ENCODE results near the gene CD99. TPM values are rescaled to one million over a fixed set of nuclear protein-coding genes. Genes with fewer than 3 reads are reported as not detected.
A peak's percentile ranks its signal among the peaks of the same experiment; 100 is the strongest.

Gene CD99
- total RNA-seq, 1 donor from 2014 or later: 122 TPM

DNA sequence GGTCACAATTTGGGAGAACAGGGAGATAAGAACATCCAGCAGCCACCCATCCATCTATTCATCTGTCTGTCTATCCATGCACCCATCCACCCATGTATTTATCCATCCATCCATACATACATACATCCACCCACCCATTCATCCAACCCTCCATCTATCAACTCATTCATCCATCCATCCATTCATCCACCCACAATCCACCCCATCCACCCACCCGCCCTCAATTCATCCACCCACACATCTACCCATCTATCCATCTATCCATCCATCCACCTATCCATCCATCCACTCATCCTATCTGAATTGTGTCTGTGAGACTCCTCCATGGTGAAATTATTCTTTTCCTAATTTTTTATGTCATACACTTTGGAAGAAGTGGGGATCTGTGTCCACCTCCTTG lies 6.8 kb upstream of the CD99 start:
- H3K36me3 ChIP-seq (ENCODE audit: control insufficient read depth in 3 of 3, insufficient read depth in 3 of 3, low read length in 3 of 3): no peaks in the 10 kb centered on the region
- H3K9me3 ChIP-seq (ENCODE audit: control insufficient read depth in 3 of 3, low read length in 3 of 3): no peaks in the 10 kb centered on the region
- H3K9ac ChIP-seq (ENCODE audit: low read depth in 1 of 3, low read length in 3 of 3): no peak overlapping the region
- no peak overlapping the region for H3K27ac ChIP-seq (ENCODE audit: low read depth, low read length)
- no peak overlapping the region for H3K4me3 ChIP-seq (ENCODE audit: low read length in 3 of 3)
- H3K4me1 ChIP-seq (ENCODE audit: control insufficient read depth in 3 of 3, insufficient read depth in 3 of 3, low read length in 3 of 3): no peaks in the 10 kb centered on the region
- no peaks in the 10 kb centered on the region for H3K27me3 ChIP-seq (ENCODE audit: control insufficient read depth in 3 of 3, insufficient read depth in 3 of 3, low read length in 3 of 3)

DNA sequence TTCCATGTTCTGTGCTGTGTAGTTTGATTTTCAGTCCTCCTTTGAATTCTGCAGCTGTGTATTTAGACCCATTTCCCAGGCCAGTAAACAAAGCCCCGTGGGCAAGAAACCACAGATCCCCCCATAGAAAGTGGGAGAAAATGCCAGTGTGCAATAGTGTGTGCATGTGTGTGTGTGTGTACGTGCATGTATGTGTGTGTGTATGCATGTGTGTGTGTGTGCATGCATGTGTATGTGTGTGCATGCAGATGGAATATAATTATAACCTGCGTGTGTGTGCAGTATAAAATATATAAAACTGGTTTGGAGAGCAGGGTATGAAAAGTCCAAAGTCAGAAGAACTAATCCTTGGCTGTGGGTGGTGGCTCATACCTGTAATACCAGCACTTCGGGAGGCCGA lies 5.2 kb upstream of the CD99 start:
- H3K9me3 ChIP-seq (ENCODE audit: control insufficient read depth in 3 of 3, low read length in 3 of 3): no peaks in the 10 kb centered on the region
- H3K4me1 ChIP-seq (ENCODE audit: control insufficient read depth in 3 of 3, insufficient read depth in 3 of 3, low read length in 3 of 3): no peaks in the 10 kb centered on the region
- H3K4me3 ChIP-seq (ENCODE audit: low read length in 3 of 3): no peak overlapping the region
- H3K9ac ChIP-seq (ENCODE audit: low read depth in 1 of 3, low read length in 3 of 3): no peak overlapping the region
- H3K27me3 ChIP-seq (ENCODE audit: control insufficient read depth in 3 of 3, insufficient read depth in 3 of 3, low read length in 3 of 3): no peaks in the 10 kb centered on the region
- no peaks in the 10 kb centered on the region for H3K36me3 ChIP-seq (ENCODE audit: control insufficient read depth in 3 of 3, insufficient read depth in 3 of 3, low read length in 3 of 3)
- H3K27ac ChIP-seq (ENCODE audit: low read depth, low read length): no peak overlapping the region

DNA sequence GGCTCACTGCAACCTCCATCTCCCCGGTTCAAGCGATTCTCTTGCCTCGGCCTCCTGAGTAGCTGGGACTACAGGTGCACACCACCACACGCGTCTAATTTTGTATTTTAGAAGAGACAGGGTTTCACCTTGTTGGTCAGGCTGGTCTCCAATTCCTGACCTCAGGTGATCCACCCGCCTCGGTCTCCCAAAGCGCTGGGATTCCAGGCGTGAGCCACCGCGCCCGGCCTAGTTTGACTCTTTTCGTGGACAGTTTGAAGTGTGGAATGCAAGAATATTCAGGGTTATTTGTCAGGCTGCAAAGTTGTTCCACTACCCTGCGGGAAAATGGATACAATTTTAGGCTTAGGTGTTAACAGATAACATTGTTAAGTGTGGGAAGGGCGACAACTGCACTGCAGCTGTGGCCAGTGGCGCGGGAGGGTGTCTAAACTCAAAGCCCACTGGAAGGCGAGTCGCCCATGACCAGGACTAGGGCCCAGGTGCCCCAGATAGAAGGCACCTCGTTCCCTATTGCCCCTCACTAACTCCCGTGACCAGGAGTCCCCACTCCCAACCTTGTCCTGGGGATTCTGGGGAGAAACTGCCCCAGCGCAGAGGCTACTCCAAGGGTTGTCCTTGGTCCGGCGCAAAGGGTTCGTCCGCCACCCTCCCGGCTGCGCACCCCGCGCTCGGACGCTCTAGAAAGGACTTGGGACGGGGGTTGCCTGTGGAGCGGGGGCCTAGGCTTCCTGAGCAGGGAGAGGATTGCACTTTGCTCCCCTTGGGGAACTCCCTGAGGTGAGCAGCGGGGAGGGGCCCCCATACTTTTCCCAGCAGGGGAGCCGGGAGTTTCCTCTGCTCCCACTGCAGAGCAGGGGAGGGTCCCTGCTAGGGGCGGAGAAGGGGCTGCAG lies 1.1 kb upstream of the CD99 start:
- Histone ChIP-seq H3K9ac (ENCODE audit: low read depth in 1 of 3, low read length in 3 of 3) (peak overlapping the region in 1 of 3 donors; percentile 94), H3K27ac (ENCODE audit: low read depth, low read length) (no peak overlapping the region), H3K36me3 (ENCODE audit: control insufficient read depth in 3 of 3, insufficient read depth in 3 of 3, low read length in 3 of 3) (peaks cover 0 to 6% (median 0%) of the 10 kb centered on the region in 3 donors)

DNA sequence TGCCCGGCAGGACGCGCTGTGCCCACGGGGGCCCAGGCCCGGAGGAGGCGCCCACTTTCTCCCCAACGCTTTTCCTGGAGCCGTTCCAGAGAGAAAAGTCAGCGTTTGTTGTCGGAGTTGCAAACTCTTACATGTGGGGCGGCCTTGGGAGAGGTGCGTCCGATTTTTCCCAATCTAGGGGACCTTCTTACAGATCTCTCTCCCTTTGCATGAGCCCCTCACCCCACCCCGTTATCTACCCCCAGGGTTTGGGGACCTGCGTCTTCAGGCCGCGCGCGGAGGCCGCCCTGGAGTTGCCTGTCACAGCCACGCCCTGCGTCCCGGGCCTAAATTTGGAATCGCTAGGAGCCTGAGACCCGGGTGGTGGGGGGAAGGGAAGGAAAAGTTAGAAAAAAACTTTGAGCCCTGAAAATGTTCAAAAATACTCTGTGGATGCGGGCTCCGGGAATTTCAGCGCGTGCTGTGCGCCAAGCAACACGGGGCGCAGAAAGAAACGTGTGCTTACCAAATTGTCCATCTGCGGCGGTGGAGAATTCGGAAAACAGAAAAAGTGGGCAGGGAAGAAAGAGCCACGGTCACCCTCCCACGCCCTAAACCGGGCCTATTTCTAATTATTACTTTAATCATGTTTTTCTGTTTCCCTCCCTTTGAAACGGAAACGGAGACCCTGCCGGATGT lies 587 bp downstream of the CD99 start:
- no peaks in the 10 kb centered on the region for H3K27me3 ChIP-seq (ENCODE audit: control insufficient read depth in 3 of 3, insufficient read depth in 3 of 3, low read length in 3 of 3)
- peak overlapping the region; percentile 91 to 95 (median 94) for H3K9ac ChIP-seq (ENCODE audit: low read depth in 1 of 3, low read length in 3 of 3)
- H3K4me3 ChIP-seq (ENCODE audit: low read length in 3 of 3): peak overlapping the region; percentile 85 to 88 (median 86)

More for the DNA sequence above, 1.1 kb upstream of the CD99 start:
- Histone ChIP-seq H3K27me3 (ENCODE audit: control insufficient read depth in 3 of 3, insufficient read depth in 3 of 3, low read length in 3 of 3) (no peaks in the 10 kb centered on the region), H3K4me3 (ENCODE audit: low read length in 3 of 3) (no peak overlapping the region), H3K4me1 (ENCODE audit: control insufficient read depth in 3 of 3, insufficient read depth in 3 of 3, low read length in 3 of 3) (peaks cover 28 to 29% (median 28%) of the 10 kb centered on the region in 3 donors), H3K9me3 (ENCODE audit: control insufficient read depth in 3 of 3, low read length in 3 of 3) (no peaks in the 10 kb centered on the region)

DNA sequence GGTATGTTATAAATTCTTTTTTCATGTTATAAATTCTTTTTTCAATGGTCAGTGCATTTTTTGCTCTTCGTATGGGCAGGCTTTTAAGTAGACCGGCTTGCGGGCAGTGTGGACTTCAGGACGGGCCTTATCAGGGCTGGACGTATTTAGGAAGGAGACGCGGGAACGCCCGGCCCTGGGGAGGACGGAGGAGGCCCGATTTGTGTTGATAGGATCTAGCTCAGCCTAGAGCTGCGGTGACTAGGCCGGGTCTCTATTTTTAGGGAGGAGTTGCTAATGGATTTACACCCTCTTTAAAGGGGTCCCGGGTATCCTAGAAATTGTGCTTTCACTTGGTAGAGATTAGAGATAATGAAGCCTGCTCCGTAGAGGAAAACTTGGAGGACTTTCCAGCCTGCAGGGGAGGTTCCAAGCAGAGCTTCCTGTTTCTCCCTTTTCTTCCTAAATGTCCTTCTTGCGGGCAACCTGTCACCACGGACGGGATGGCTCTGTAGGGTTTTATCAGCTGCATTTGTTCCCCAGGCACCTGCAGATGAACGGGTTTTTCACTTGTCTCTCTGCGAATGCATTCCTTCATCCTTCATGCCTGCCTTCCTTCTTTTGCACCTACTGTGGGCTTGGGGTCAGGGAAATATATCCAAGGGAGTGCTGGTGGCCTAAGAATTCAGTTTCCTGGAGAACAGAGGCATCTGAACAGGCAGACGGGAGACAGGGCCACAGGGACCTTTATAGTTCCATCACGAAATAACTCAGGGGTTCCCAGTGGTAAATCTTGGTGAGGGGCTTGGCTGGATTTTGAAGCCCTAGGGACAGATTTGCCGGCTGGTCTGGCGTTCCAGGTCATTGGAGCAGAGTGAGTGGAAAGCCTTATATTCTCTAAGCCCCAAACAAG lies 1.4 kb downstream of the CD99 start:
- Histone ChIP-seq H3K4me1 (ENCODE audit: control insufficient read depth in 3 of 3, insufficient read depth in 3 of 3, low read length in 3 of 3) (peaks cover 43 to 54% (median 49%) of the 10 kb centered on the region in 3 donors), H3K36me3 (ENCODE audit: control insufficient read depth in 3 of 3, insufficient read depth in 3 of 3, low read length in 3 of 3) (peaks cover 0 to 6% (median 2%) of the 10 kb centered on the region in 3 donors), H3K9me3 (ENCODE audit: control insufficient read depth in 3 of 3, low read length in 3 of 3) (no peaks in the 10 kb centered on the region), H3K27me3 (ENCODE audit: control insufficient read depth in 3 of 3, insufficient read depth in 3 of 3, low read length in 3 of 3) (no peaks in the 10 kb centered on the region), H3K4me3 (ENCODE audit: low read length in 3 of 3) (peak overlapping the region; percentile 85 to 88 (median 86)), H3K9ac (ENCODE audit: low read depth in 1 of 3, low read length in 3 of 3) (peak overlapping the region; percentile 91 to 95 (median 94)), H3K27ac (ENCODE audit: low read depth, low read length) (peak overlapping the region; percentile 85)

More for the DNA sequence above, 587 bp downstream of the CD99 start:
- peak overlapping the region; percentile 85 for H3K27ac ChIP-seq (ENCODE audit: low read depth, low read length)
- peaks cover 37 to 46% (median 42%) of the 10 kb centered on the region in 3 donors for H3K4me1 ChIP-seq (ENCODE audit: control insufficient read depth in 3 of 3, insufficient read depth in 3 of 3, low read length in 3 of 3)
- no peaks in the 10 kb centered on the region for H3K9me3 ChIP-seq (ENCODE audit: control insufficient read depth in 3 of 3, low read length in 3 of 3)
- peaks cover 0 to 6% (median 2%) of the 10 kb centered on the region in 3 donors for H3K36me3 ChIP-seq (ENCODE audit: control insufficient read depth in 3 of 3, insufficient read depth in 3 of 3, low read length in 3 of 3)

DNA sequence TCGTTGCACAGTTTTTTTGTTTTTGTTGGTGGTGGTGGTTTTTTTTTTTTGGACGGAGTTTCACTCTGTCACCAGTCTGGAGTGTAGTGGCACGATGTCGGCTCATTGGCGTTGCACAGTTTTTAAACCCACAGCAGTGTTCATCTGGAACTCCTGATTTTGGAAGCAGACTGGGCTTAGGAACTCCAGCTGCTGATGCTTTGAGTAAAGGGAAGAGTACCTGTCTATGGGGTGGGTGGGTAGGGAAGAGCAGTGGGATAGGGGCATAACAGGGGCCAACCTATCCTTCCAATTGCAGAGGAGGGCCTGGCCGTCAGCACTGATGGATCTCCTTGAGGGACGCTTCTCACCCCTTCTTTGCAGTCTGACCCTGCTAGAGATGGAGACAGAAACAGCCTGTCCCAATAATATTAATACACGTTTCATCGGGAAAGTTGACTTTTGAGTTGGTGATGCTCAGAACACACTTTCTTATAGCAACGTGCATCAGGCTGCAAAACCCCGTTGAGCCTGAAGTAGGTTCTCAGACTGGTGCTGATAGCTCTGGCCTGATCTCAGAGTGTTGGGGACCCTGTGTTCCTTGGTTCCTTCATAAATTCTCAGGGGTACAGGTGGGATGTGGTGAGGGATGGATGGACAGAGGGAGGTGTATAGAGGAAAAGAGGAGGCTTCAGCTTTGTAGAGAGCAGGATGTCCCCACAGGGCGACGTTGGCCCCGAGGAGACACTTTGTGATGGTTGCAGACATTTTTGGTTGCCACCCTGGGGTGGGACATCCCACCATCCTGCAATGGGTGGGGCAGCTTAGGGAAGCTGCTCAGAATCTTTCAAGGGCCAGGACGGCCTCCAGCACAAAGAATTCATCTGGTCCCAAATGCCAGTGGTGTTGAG lies 2.3 kb downstream of the CD99 start:
- H3K27ac ChIP-seq (ENCODE audit: low read depth, low read length): peak overlapping the region; percentile 85
- peaks cover 52 to 62% (median 58%) of the 10 kb centered on the region in 3 donors for H3K4me1 ChIP-seq (ENCODE audit: control insufficient read depth in 3 of 3, insufficient read depth in 3 of 3, low read length in 3 of 3)
- peak overlapping the region; percentile 91 to 95 (median 94) for H3K9ac ChIP-seq (ENCODE audit: low read depth in 1 of 3, low read length in 3 of 3)
- H3K27me3 ChIP-seq (ENCODE audit: control insufficient read depth in 3 of 3, insufficient read depth in 3 of 3, low read length in 3 of 3): no peaks in the 10 kb centered on the region
- H3K4me3 ChIP-seq (ENCODE audit: low read length in 3 of 3): peak overlapping the region; percentile 85 to 88 (median 86)
- no peaks in the 10 kb centered on the region for H3K9me3 ChIP-seq (ENCODE audit: control insufficient read depth in 3 of 3, low read length in 3 of 3)
- peaks cover 0 to 6% (median 4%) of the 10 kb centered on the region in 3 donors for H3K36me3 ChIP-seq (ENCODE audit: control insufficient read depth in 3 of 3, insufficient read depth in 3 of 3, low read length in 3 of 3)

DNA sequence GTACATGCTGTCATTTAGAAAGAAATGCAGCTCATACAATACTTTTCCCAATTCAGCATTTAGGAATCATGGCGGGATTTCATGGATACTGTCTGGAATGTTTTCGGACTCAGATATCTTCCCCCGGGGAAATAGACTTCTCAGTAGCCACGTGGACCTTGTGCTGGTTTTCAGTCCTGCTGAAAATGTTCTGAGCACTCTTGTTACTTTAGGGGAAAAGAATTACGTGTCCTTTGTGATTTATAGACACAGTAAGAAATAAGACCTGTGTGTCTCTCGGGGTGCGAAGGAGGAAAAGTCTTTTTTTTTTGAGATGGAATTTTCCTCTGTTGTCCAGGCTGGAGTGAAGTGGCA lies 3.8 kb downstream of the CD99 start:
- Histone ChIP-seq H3K4me3 (ENCODE audit: low read length in 3 of 3) (peak overlapping the region in 1 of 3 donors; percentile 38), H3K9ac (ENCODE audit: low read depth in 1 of 3, low read length in 3 of 3) (peak overlapping the region in 2 of 3 donors; percentile 1 to 59)

DNA sequence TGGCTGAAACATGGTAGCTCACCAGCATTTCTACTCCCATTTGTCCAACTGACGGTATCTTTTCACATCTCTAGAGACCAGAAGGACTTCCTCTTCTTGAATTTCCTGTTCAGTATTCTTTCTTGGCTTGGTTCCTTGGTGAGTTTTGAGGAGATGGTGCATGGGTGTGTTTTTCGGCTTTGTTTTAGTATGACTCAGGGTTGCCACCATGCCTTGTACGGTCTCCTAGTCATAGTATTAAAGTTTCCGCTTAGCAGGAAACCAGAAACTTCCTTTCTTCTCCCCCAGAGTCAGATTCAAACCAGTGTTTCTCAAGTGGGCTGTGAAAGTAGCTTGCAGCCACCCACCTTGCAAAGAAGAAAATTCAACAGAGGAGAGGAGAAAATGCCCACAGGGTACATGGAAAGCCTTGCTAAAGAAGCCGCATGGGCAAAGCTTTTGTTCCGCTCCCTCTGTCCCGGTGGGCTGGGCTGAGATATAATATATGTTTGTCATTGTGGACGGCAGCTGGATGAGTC lies 5.7 kb downstream of the CD99 start:
- Histone ChIP-seq H3K27ac (ENCODE audit: low read depth, low read length) (peak overlapping the region; percentile 52), H3K9ac (ENCODE audit: low read depth in 1 of 3, low read length in 3 of 3) (peak overlapping the region in 2 of 3 donors; percentile 2 to 44), H3K36me3 (ENCODE audit: control insufficient read depth in 3 of 3, insufficient read depth in 3 of 3, low read length in 3 of 3) (peaks cover 7 to 13% (median 10%) of the 10 kb centered on the region in 3 donors), H3K4me1 (ENCODE audit: control insufficient read depth in 3 of 3, insufficient read depth in 3 of 3, low read length in 3 of 3) (peaks cover 69 to 73% (median 70%) of the 10 kb centered on the region in 3 donors), H3K9me3 (ENCODE audit: control insufficient read depth in 3 of 3, low read length in 3 of 3) (no peaks in the 10 kb centered on the region), H3K27me3 (ENCODE audit: control insufficient read depth in 3 of 3, insufficient read depth in 3 of 3, low read length in 3 of 3) (no peaks in the 10 kb centered on the region), H3K4me3 (ENCODE audit: low read length in 3 of 3) (peak overlapping the region in 1 of 3 donors; percentile 11)

More for the DNA sequence above, 3.8 kb downstream of the CD99 start:
- Histone ChIP-seq H3K9me3 (ENCODE audit: control insufficient read depth in 3 of 3, low read length in 3 of 3) (no peaks in the 10 kb centered on the region), H3K36me3 (ENCODE audit: control insufficient read depth in 3 of 3, insufficient read depth in 3 of 3, low read length in 3 of 3) (peaks cover under 1 to 7% (median 4%) of the 10 kb centered on the region in 3 donors), H3K27ac (ENCODE audit: low read depth, low read length) (peak overlapping the region; percentile 45), H3K4me1 (ENCODE audit: control insufficient read depth in 3 of 3, insufficient read depth in 3 of 3, low read length in 3 of 3) (peaks cover 59 to 63% (median 60%) of the 10 kb centered on the region in 3 donors), H3K27me3 (ENCODE audit: control insufficient read depth in 3 of 3, insufficient read depth in 3 of 3, low read length in 3 of 3) (no peaks in the 10 kb centered on the region)

Measured in skeletal muscle tissue (tissue), 4 donors.